Superior temporal gyrus (tissue), 1 donor: Measurements from ENCODE around the gene FRK.
"Not testable (repeated sequence)": the region's sequence is repeated elsewhere in the genome, so short reads cannot be mapped to it uniquely, and the experiment has no call there.

Experiments used
- DNase-seq: peaks from one replicate; pipeline ENCODE4 v3.0.0-alpha.2; 2016; ENCODE audit errors: extremely low spot score

The FRK gene

GRCh38 chr6:115891111-115891669, 169.5 kb downstream of the FRK start:
- no peak for DNase-seq

GRCh38 chr6:115890238-115890637, 170.5 kb downstream of the FRK start:
- DNase-seq: no peak

- not testable (repeated sequence) for DNase-seq
These were observed 171.8 kb downstream of the FRK start for GRCh38 chr6:115888687-115889470.

GRCh38 chr6:115887891-115888290, 172.8 kb downstream of the FRK start:
- no peak for DNase-seq

- no peak for DNase-seq
These were observed 174.9 kb downstream of the FRK start for GRCh38 chr6:115885636-115886366.

GRCh38 chr6:115882771-115883170, 177.9 kb downstream of the FRK start:
- DNase-seq: no peak

GRCh38 chr6:115882174-115882573, 178.5 kb downstream of the FRK start:
- no peak for DNase-seq
